T-helper 1 cell treated with Interleukin-12 subunit alpha and Interleukin-12 subunit beta and Interleukin-4 antibody, amounts not matched to agents 30 ng/mL and 1 ng/mL, for 36 hours (primary cell): Measurements from ENCODE around the gene PNMT. TPM values are rescaled to one million over a fixed set of nuclear protein-coding genes. Genes with fewer than 3 reads are reported as not detected.
"Not testable (repeated sequence)": the region's sequence is repeated elsewhere in the genome, so short reads cannot be mapped to it uniquely, and the experiment has no call there.

Experiments
- intact Hi-C: fragments of 100-400 bp; cut with micrococcal nuclease; formaldehyde crosslinking; loops from one replicate; pipeline ENCODE4 v1.15.1; 2024
- total RNA-seq: library from RNA; stranded (reverse); gene quantifications from 2 replicates; pipeline ENCODE4 v1.2.3, GENCODE V29; 2022

PNMT gene
- total RNA-seq, 1 donor from 2014 or later, result not detected

- intact Hi-C loops, result no loop called here
These were observed 37.6 kb downstream of the PNMT start for GRCh38 chr17:39705786-39706348.

- intact Hi-C loops, result no loop called here
These were observed 38.1 kb downstream of the PNMT start for GRCh38 chr17:39706383-39706782.

GRCh38 chr17:39706921-39707337 is 38.7 kb downstream of the PNMT start:
- intact Hi-C loops, result no loop called here

GRCh38 chr17:39709319-39709997 is 41.2 kb downstream of the PNMT start:
- intact Hi-C loops, result no loop called here

- intact Hi-C loops, result no loop called here
These were observed 42.0 kb downstream of the PNMT start for GRCh38 chr17:39709998-39710964.

- intact Hi-C loops, result not testable (repeated sequence)
These were observed 42.8 kb downstream of the PNMT start for GRCh38 chr17:39711071-39711470.

- intact Hi-C loops, result no loop called here
These were observed 43.6 kb downstream of the PNMT start for GRCh38 chr17:39711851-39712250.

- intact Hi-C loops, result no loop called here
These were observed 46.0 kb downstream of the PNMT start for GRCh38 chr17:39714234-39714633.

GRCh38 chr17:39715375-39716072 is 47.3 kb downstream of the PNMT start:
- intact Hi-C loops, result no loop called here

- intact Hi-C loops, result no loop called here
These were observed 48.0 kb downstream of the PNMT start for GRCh38 chr17:39716073-39716818.

- intact Hi-C loops, result no loop called here
These were observed 48.8 kb downstream of the PNMT start for GRCh38 chr17:39716879-39717536.

GRCh38 chr17:39717660-39718059 is 49.4 kb downstream of the PNMT start:
- intact Hi-C loops, result no loop called here

- intact Hi-C loops, result no loop called here
These were observed 51.5 kb downstream of the PNMT start for GRCh38 chr17:39719563-39720355.

Other genes with a start within 250 kb of the PNMT start
- gene MED1, start 217.2 kb upstream of the PNMT start, total RNA-seq, result 63.1 and 63.5 TPM in 2 replicates
- gene CDK12, start 207.0 kb upstream of the PNMT start, total RNA-seq, result 93.5 and 97.7 TPM in 2 replicates
- not detected in 2 replicates for gene NEUROD2, start 60.5 kb upstream of the PNMT start, total RNA-seq
- gene PPP1R1B, start 41.5 kb upstream of the PNMT start, total RNA-seq, result not detected in 2 replicates
- gene STARD3, start 31.3 kb upstream of the PNMT start, total RNA-seq, result 68.4 and 70.6 TPM in 2 replicates
- gene TCAP, start 3.1 kb upstream of the PNMT start, total RNA-seq, result 1.6 and 1.7 TPM in 2 replicates
- gene PGAP3, start 19.6 kb downstream of the PNMT start, total RNA-seq, result 22.1 and 22.2 TPM in 2 replicates
- gene ERBB2, start 31.6 kb downstream of the PNMT start, total RNA-seq, result 3.3 and 4.5 TPM in 2 replicates
- gene MIEN1, start 62.1 kb downstream of the PNMT start, total RNA-seq, result 45.6 and 46.4 TPM in 2 replicates
- 0.86 and 0.95 TPM in 2 replicates for gene GRB7, start 69.5 kb downstream of the PNMT start, total RNA-seq
- gene IKZF3, start 195.9 kb downstream of the PNMT start, total RNA-seq, result 36.1 and 37.6 TPM in 2 replicates
- 0.22 TPM in 1 of 2 replicates, not detected in the other for gene ZPBP2, start 199.7 kb downstream of the PNMT start, total RNA-seq